Occipital lobe (tissue), 2 donors: ENCODE results near the gene SDR42E1. TPM values are rescaled to one million over a fixed set of nuclear protein-coding genes. Genes with fewer than 3 reads are reported as not detected.

Experiments used
- DNase-seq: peaks from one replicate; lab custom pipeline; 2025; lab: John Stamatoyannopoulos, UW
- total RNA-seq: library from RNA; depleted of rRNA; stranded (reverse); fragments of >200 nt; gene quantifications from one replicate; pipeline ENCODE4 v1.2.3, GENCODE V29; 2014

The SDR42E1 gene
- total RNA-seq = not detected

- DNase-seq = no peak
Measured at GRCh38 chr16:82011199-82011641, at the start of gene SDR42E1. SDR42E1 (minus strand) TSS chr16:82011470; CDS start chr16:82000858, 10,612 bp downstream.

- DNase-seq = no peak
Measured at GRCh38 chr16:82059983-82060421, 48.7 kb upstream of the SDR42E1 start.

GRCh38 chr16:82059161-82059982 is 48.1 kb upstream of the SDR42E1 start:
- no peak for DNase-seq

- no peak for DNase-seq
Measured at GRCh38 chr16:82056550-82056896, 45.3 kb upstream of the SDR42E1 start.

GRCh38 chr16:82055728-82056549 is 44.7 kb upstream of the SDR42E1 start:
- no peak for DNase-seq

GRCh38 chr16:82055117-82055516 is 43.8 kb upstream of the SDR42E1 start:
- no peak for DNase-seq

- no peak for DNase-seq
Measured at GRCh38 chr16:82051656-82052055, 40.4 kb upstream of the SDR42E1 start.

GRCh38 chr16:82050909-82051357 is 39.7 kb upstream of the SDR42E1 start:
- no peak for DNase-seq

GRCh38 chr16:82050506-82050905 is 39.2 kb upstream of the SDR42E1 start:
- no peak for DNase-seq

- no peak for DNase-seq
Measured at GRCh38 chr16:82049484-82049883, 38.2 kb upstream of the SDR42E1 start.

- no peak for DNase-seq
Measured at GRCh38 chr16:82047787-82048186, 36.5 kb upstream of the SDR42E1 start.

GRCh38 chr16:82047374-82047773 is 36.1 kb upstream of the SDR42E1 start:
- DNase-seq = no peak

GRCh38 chr16:82046941-82047340 is 35.7 kb upstream of the SDR42E1 start:
- no peak for DNase-seq

GRCh38 chr16:82046541-82046940 is 35.3 kb upstream of the SDR42E1 start:
- DNase-seq = no peak

- DNase-seq = no peak
Measured at GRCh38 chr16:82045465-82045864, 34.2 kb upstream of the SDR42E1 start.

- no peak for DNase-seq
Measured at GRCh38 chr16:82044585-82044911, 33.3 kb upstream of the SDR42E1 start.

- no peak for DNase-seq
Measured at GRCh38 chr16:82043680-82044584, 32.7 kb upstream of the SDR42E1 start.

- DNase-seq = no peak
Measured at GRCh38 chr16:82042846-82043245, 31.6 kb upstream of the SDR42E1 start.

- no peak for DNase-seq
Measured at GRCh38 chr16:82042144-82042543, 30.9 kb upstream of the SDR42E1 start.

GRCh38 chr16:82041542-82041941 is 30.3 kb upstream of the SDR42E1 start:
- DNase-seq = no peak

- no peak for DNase-seq
Measured at GRCh38 chr16:82040296-82040695, 29.0 kb upstream of the SDR42E1 start.

- DNase-seq = no peak
Measured at GRCh38 chr16:82037666-82038065, 26.4 kb upstream of the SDR42E1 start.
